Endothelial cell of coronary artery (primary cell): ENCODE measurements around the gene TYROBP. TPM values are rescaled to one million over a fixed set of nuclear protein-coding genes. Genes with fewer than 3 reads are reported as not detected.

Source experiments
- total RNA-seq: library from RNA; depleted of rRNA; stranded (reverse); fragments of >200 nt; gene quantifications from 2 replicates; pipeline ENCODE4 v1.2.3, GENCODE V29; 2014

The TYROBP gene
- total RNA-seq: not detected in 2 replicates

GRCh38 chr19:35908010-35908441 is at the start of gene TYROBP:
TSS of gene TYROBP (minus strand) at chr19:35908295. CDS start at chr19:35908228, 67 bp downstream.

GRCh38 chr19:35935911-35936737 is 28.0 kb upstream of the TYROBP start, which contains the start of gene LRFN3:
TSS of gene LRFN3 (plus strand) at chr19:35936374. CDS start at chr19:35939426, 3,052 bp downstream.

GRCh38 chr19:35901854-35902661 is 6.0 kb downstream of the TYROBP start, which contains the start of gene HCST:
TSS of gene HCST (plus strand) at chr19:35902529. CDS start at chr19:35902594, 65 bp downstream.

GRCh38 chr19:35868172-35868822 is 39.8 kb downstream of the TYROBP start, which contains the start of gene APLP1:
TSS of gene APLP1 (plus strand) at chr19:35868574. CDS start at chr19:35868637, 63 bp downstream.

GRCh38 chr19:35856546-35857149 is 51.4 kb downstream of the TYROBP start, which contains the start of gene KIRREL2:
TSS of gene KIRREL2 (plus strand) at chr19:35856911. CDS start at chr19:35857120, 209 bp downstream.

Other genes starting within 250 kb of the TYROBP start
- not detected in 2 replicates for gene UPK1A, start 241.8 kb downstream of the TYROBP start, total RNA-seq
- not detected in 2 replicates for gene ZBTB32, start 203.7 kb downstream of the TYROBP start, total RNA-seq
- gene KMT2B, start 190.3 kb downstream of the TYROBP start, total RNA-seq: 6.2 and 8.8 TPM in 2 replicates
- gene IGFLR1, start 165.8 kb downstream of the TYROBP start, total RNA-seq: 0.09 and 1.3 TPM in 2 replicates
- gene U2AF1L4, start 162.9 kb downstream of the TYROBP start, total RNA-seq: 2.9 and 4.8 TPM in 2 replicates
- 10.3 and 18.1 TPM in 2 replicates for gene PSENEN, start 162.6 kb downstream of the TYROBP start, total RNA-seq
- 4.0 and 9.5 TPM in 2 replicates for gene LIN37, start 159.7 kb downstream of the TYROBP start, total RNA-seq
- 0.09 and 2.8 TPM in 2 replicates for gene HSPB6, start 151.3 kb downstream of the TYROBP start, total RNA-seq
- gene PROSER3, start 150.1 kb downstream of the TYROBP start, total RNA-seq: 2.2 and 2.3 TPM in 2 replicates
- gene ARHGAP33, start 132.7 kb downstream of the TYROBP start, total RNA-seq: 1.3 and 1.4 TPM in 2 replicates
- gene PRODH2, start 95.5 kb downstream of the TYROBP start, total RNA-seq: not detected in 2 replicates
- not detected in 2 replicates for gene NPHS1, start 55.8 kb downstream of the TYROBP start, total RNA-seq
- gene KIRREL2, start 51.4 kb downstream of the TYROBP start, total RNA-seq: under 0.01 TPM in 1 of 2 replicates, not detected in the other
- gene APLP1, start 39.7 kb downstream of the TYROBP start, total RNA-seq: 3.4 TPM in 2 replicates
- gene NFKBID, start 7.8 kb downstream of the TYROBP start, total RNA-seq: 2.8 and 3.2 TPM in 2 replicates
- 0.47 TPM in 1 of 2 replicates, not detected in the other for gene HCST, start 5.8 kb downstream of the TYROBP start, total RNA-seq
- gene LRFN3, start 28.1 kb upstream of the TYROBP start, total RNA-seq: 1.5 and 2.8 TPM in 2 replicates
- gene SDHAF1, start 86.9 kb upstream of the TYROBP start, total RNA-seq: 8.3 and 9.0 TPM in 2 replicates
- gene SYNE4, start 100.5 kb upstream of the TYROBP start, total RNA-seq: not detected in 2 replicates
- gene ALKBH6, start 105.9 kb upstream of the TYROBP start, total RNA-seq: 8.4 and 8.9 TPM in 2 replicates
- 4.7 and 5.9 TPM in 2 replicates for gene CLIP3, start 124.6 kb upstream of the TYROBP start, total RNA-seq
- 0.72 and 1.1 TPM in 2 replicates for gene THAP8, start 146.0 kb upstream of the TYROBP start, total RNA-seq
- gene WDR62, start 146.6 kb upstream of the TYROBP start, total RNA-seq: 2.4 and 3.9 TPM in 2 replicates
- gene OVOL3, start 202.8 kb upstream of the TYROBP start, total RNA-seq: not detected in 2 replicates
- 97.7 and 150 TPM in 2 replicates for gene POLR2I, start 206.6 kb upstream of the TYROBP start, total RNA-seq
- gene TBCB, start 207.2 kb upstream of the TYROBP start, total RNA-seq: 184 and 230 TPM in 2 replicates
- gene CAPNS1, start 231.8 kb upstream of the TYROBP start, total RNA-seq: 396 and 403 TPM in 2 replicates
- gene COX7A1, start 244.2 kb upstream of the TYROBP start, total RNA-seq: 4.4 and 15.4 TPM in 2 replicates